ENCODE measurements around the gene AGPAT1. TPM values are rescaled to one million over a fixed set of nuclear protein-coding genes. Genes with fewer than 3 reads are reported as not detected.

Gene AGPAT1
- total RNA-seq, 1 donor from 2014 or later: 31.4 TPM

GRCh38 chr6:32166411-32167061, 9.3 kb downstream of the AGPAT1 start:
- intact Hi-C loops (cut with micrococcal nuclease): no loop called here
- H3K36me3 Mint-ChIP-seq (ENCODE audit: low read depth): peaks cover 26% of the 10 kb centered on the region

GRCh38 chr6:32164295-32164694, 11.6 kb downstream of the AGPAT1 start, which contains the start of gene EGFL8:
Gene EGFL8 (plus strand): TSS chr6:32164595. CDS start chr6:32166166, 1,571 bp downstream.
- Mint-ChIP-seq H3K9me3 (no peaks in the 10 kb centered on the region), H3K36me3 (ENCODE audit: low read depth) (peaks cover 12% of the 10 kb centered on the region), H3K27me3 (no peaks in the 10 kb centered on the region), H3K4me3 (no peak within 1 kb of the TSS), H3K27ac (no peak within 1 kb of the TSS), H3K4me1 (peaks cover 2% of the 10 kb centered on the region)
- DNase-seq: no peak
- intact Hi-C loops (cut with micrococcal nuclease): no loop called here

More at GRCh38 chr6:32166411-32167061, 9.3 kb downstream of the AGPAT1 start:
- no peak overlapping the region for H3K4me3 Mint-ChIP-seq
- H3K9me3 Mint-ChIP-seq: no peaks in the 10 kb centered on the region
- H3K4me1 Mint-ChIP-seq: peaks cover 5% of the 10 kb centered on the region
- no peak overlapping the region for H3K27ac Mint-ChIP-seq
- no peaks in the 10 kb centered on the region for H3K27me3 Mint-ChIP-seq
- DNase-seq: no peak

- Mint-ChIP-seq H3K27ac (no peak overlapping the region), H3K27me3 (no peaks in the 10 kb centered on the region), H3K9me3 (no peaks in the 10 kb centered on the region), H3K4me1 (no peaks in the 10 kb centered on the region), H3K4me3 (no peak overlapping the region), H3K36me3 (ENCODE audit: low read depth) (peaks cover 10% of the 10 kb centered on the region)
- no peak for DNase-seq
- intact Hi-C loops (cut with micrococcal nuclease): no loop called here
These were observed 12.2 kb downstream of the AGPAT1 start for GRCh38 chr6:32163559-32164258.

GRCh38 chr6:32158052-32158451, 17.8 kb downstream of the AGPAT1 start:
- intact Hi-C loops (cut with micrococcal nuclease): loop anchor here (10.0 kb wide), 1 partner anchor 113 kb away; no protein-coding TSS in a partner anchor

GRCh38 chr6:32156891-32157290, 19.0 kb downstream of the AGPAT1 start:
- Mint-ChIP-seq H3K36me3 (ENCODE audit: low read depth) (peaks cover 8% of the 10 kb centered on the region), H3K27me3 (peaks cover 14% of the 10 kb centered on the region), H3K4me3 (no peak overlapping the region), H3K27ac (no peak overlapping the region), H3K4me1 (peaks cover 19% of the 10 kb centered on the region), H3K9me3 (no peaks in the 10 kb centered on the region)
- DNase-seq: no peak
- intact Hi-C loops (cut with micrococcal nuclease): loop anchor here (10.0 kb wide), 1 partner anchor 112 kb away; no protein-coding TSS in a partner anchor

More at GRCh38 chr6:32158052-32158451, 17.8 kb downstream of the AGPAT1 start:
- Mint-ChIP-seq H3K27ac (no peak overlapping the region), H3K4me1 (peaks cover 13% of the 10 kb centered on the region), H3K36me3 (ENCODE audit: low read depth) (peaks cover 8% of the 10 kb centered on the region), H3K4me3 (no peak overlapping the region), H3K27me3 (peaks cover 3% of the 10 kb centered on the region), H3K9me3 (no peaks in the 10 kb centered on the region)
- no peak for DNase-seq

GRCh38 chr6:32154514-32155161, 21.2 kb downstream of the AGPAT1 start:
- H3K27me3 Mint-ChIP-seq: peaks cover 29% of the 10 kb centered on the region
- DNase-seq: peak; percentile 90
- no peaks in the 10 kb centered on the region for H3K9me3 Mint-ChIP-seq
- peak overlapping the region; percentile 84 for H3K4me3 Mint-ChIP-seq
- intact Hi-C loops (cut with micrococcal nuclease): loop anchor here (1.0 to 10.0 kb wide), 6 partner anchors 22 to 110 kb away; partner anchors contain the start of genes AGPAT1 and ATF6B
- peak overlapping the region; percentile 72 for H3K27ac Mint-ChIP-seq
- peaks cover 8% of the 10 kb centered on the region for H3K36me3 Mint-ChIP-seq (ENCODE audit: low read depth)
- peaks cover 27% of the 10 kb centered on the region for H3K4me1 Mint-ChIP-seq

GRCh38 chr6:32153564-32154513, 22.0 kb downstream of the AGPAT1 start, which contains the start of gene PPT2:
Gene PPT2 (plus strand): TSS chr6:32154141. CDS start chr6:32154595, 454 bp downstream.
- Mint-ChIP-seq H3K27me3 (peaks cover 34% of the 10 kb centered on the region), H3K4me1 (peaks cover 31% of the 10 kb centered on the region), H3K4me3 (peak within 1 kb of the TSS; percentile 84), H3K9me3 (no peaks in the 10 kb centered on the region), H3K36me3 (ENCODE audit: low read depth) (peaks cover 8% of the 10 kb centered on the region), H3K27ac (peak within 1 kb of the TSS; percentile 72)
- intact Hi-C loops (cut with micrococcal nuclease): loop anchor here (1.0 to 10.0 kb wide), 6 partner anchors 22 to 109 kb away; partner anchors contain the start of genes AGPAT1 and ATF6B
- peak; percentile 89 for DNase-seq

- DNase-seq: no peak
- Mint-ChIP-seq H3K4me1 (peaks cover 38% of the 10 kb centered on the region), H3K4me3 (peak overlapping the region; percentile 66), H3K9me3 (no peaks in the 10 kb centered on the region), H3K36me3 (ENCODE audit: low read depth) (peaks cover 7% of the 10 kb centered on the region), H3K27me3 (peaks cover 42% of the 10 kb centered on the region), H3K27ac (peak overlapping the region; percentile 35)
- intact Hi-C loops (cut with micrococcal nuclease): loop anchor here (10.0 kb wide), 1 partner anchor 108 kb away; no protein-coding TSS in a partner anchor
These were observed 22.9 kb downstream of the AGPAT1 start for GRCh38 chr6:32152769-32153563.

- Mint-ChIP-seq H3K4me1 (peaks cover 39% of the 10 kb centered on the region), H3K36me3 (ENCODE audit: low read depth) (no peaks in the 10 kb centered on the region), H3K9me3 (no peaks in the 10 kb centered on the region), H3K27ac (no peak within 1 kb of the TSS), H3K27me3 (peaks cover 51% of the 10 kb centered on the region), H3K4me3 (peak within 1 kb of the TSS; percentile 66)
- intact Hi-C loops (cut with micrococcal nuclease): loop anchor here (10.0 kb wide), 1 partner anchor 107 kb away; no protein-coding TSS in a partner anchor
- DNase-seq: no peak
These were observed 23.8 kb downstream of the AGPAT1 start, which contains the start of gene PRRT1 for GRCh38 chr6:32151863-32152768. Gene PRRT1 (minus strand): TSS chr6:32151939. CDS start chr6:32151827, 112 bp downstream.

GRCh38 chr6:32151181-32151862, 24.6 kb downstream of the AGPAT1 start:
- peaks cover 39% of the 10 kb centered on the region for H3K4me1 Mint-ChIP-seq
- peaks cover 59% of the 10 kb centered on the region for H3K27me3 Mint-ChIP-seq
- H3K4me3 Mint-ChIP-seq: peak overlapping the region; percentile 41

More at GRCh38 chr6:32151181-32151862, 24.6 kb downstream of the AGPAT1 start:
- H3K27ac Mint-ChIP-seq: no peak overlapping the region
- no peaks in the 10 kb centered on the region for H3K9me3 Mint-ChIP-seq
- H3K36me3 Mint-ChIP-seq (ENCODE audit: low read depth): no peaks in the 10 kb centered on the region
- no peak for DNase-seq
- intact Hi-C loops (cut with micrococcal nuclease): loop anchor here (10.0 kb wide), 1 partner anchor 107 kb away; no protein-coding TSS in a partner anchor

All from activated CD4-positive, alpha-beta T cell treated with anti-CD3 and anti-CD28 coated beads, Interleukin-2, amount 10 ng/mL, durations not matched to agents 24 days and 14 days (primary cell).